ENCODE results near the gene RAF1. TPM values are rescaled to one million over a fixed set of nuclear protein-coding genes. Genes with fewer than 3 reads are reported as not detected.
"Not testable (repeated sequence)": the region's sequence is repeated elsewhere in the genome, so short reads cannot be mapped to it uniquely, and the experiment has no call there.

RAF1 gene
- polyA plus RNA-seq, 4 donors, result 47.9 to 84.3 (median 70.5) TPM

GRCh38 chr3:12687948-12688347 lies 24.0 kb upstream of the RAF1 start:
- Histone ChIP-seq H3K36me3 (ENCODE audit: control insufficient read depth in 3 of 3, insufficient read depth in 2 of 3, low read depth in 1 of 3, low read length in 3 of 3) (no peaks in the 10 kb centered on the region), H3K27ac (ENCODE audit: low read depth in 1 of 3, low read length in 2 of 3) (no peak overlapping the region), H3K4me1 (ENCODE audit: control insufficient read depth in 3 of 3, insufficient read depth in 2 of 3, low read depth in 1 of 3, low read length in 2 of 3) (peaks cover 0 to 3% (median 0%) of the 10 kb centered on the region in 3 donors), H3K4me3 (ENCODE audit: low read depth in 1 of 3, low read length in 3 of 3) (no peak overlapping the region), H3K9me3 (ENCODE audit: control insufficient read depth in 2 of 2, insufficient read depth in 1 of 2, low read depth in 1 of 2, low read length in 1 of 2) (no peaks in the 10 kb centered on the region), H3K27me3 (ENCODE audit: control insufficient read depth in 3 of 3, insufficient read depth in 3 of 3, low read length in 3 of 3) (no peaks in the 10 kb centered on the region)
- FAIRE-seq (no peak), DNase-seq (peak in 1 of 2 donors; percentile 39)
- 12 to 64% (median 46%) methylated on average over 4 of the region's 4 CpGs for WGBS, 3 donors

- Histone ChIP-seq H3K27me3 (ENCODE audit: control insufficient read depth in 3 of 3, insufficient read depth in 3 of 3, low read length in 3 of 3) (no peaks in the 10 kb centered on the region), H3K27ac (ENCODE audit: low read depth in 1 of 3, low read length in 2 of 3) (no peak overlapping the region), H3K9me3 (ENCODE audit: control insufficient read depth in 2 of 2, insufficient read depth in 1 of 2, low read depth in 1 of 2, low read length in 1 of 2) (no peaks in the 10 kb centered on the region), H3K4me1 (ENCODE audit: control insufficient read depth in 3 of 3, insufficient read depth in 2 of 3, low read depth in 1 of 3, low read length in 2 of 3) (peaks cover 0 to 3% (median 0%) of the 10 kb centered on the region in 3 donors), H3K36me3 (ENCODE audit: control insufficient read depth in 3 of 3, insufficient read depth in 2 of 3, low read depth in 1 of 3, low read length in 3 of 3) (no peaks in the 10 kb centered on the region), H3K4me3 (ENCODE audit: low read depth in 1 of 3, low read length in 3 of 3) (no peak overlapping the region)
- 46 to 68% (median 66%) methylated on average over 3 of the region's 3 CpGs for WGBS, 3 donors
- FAIRE-seq (no peak), DNase-seq (no peak)
These were observed 22.2 kb upstream of the RAF1 start for GRCh38 chr3:12686096-12686495.

GRCh38 chr3:12681943-12682390 lies 18.1 kb upstream of the RAF1 start:
- FAIRE-seq (no peak), DNase-seq (no peak)
- Histone ChIP-seq H3K27me3 (ENCODE audit: control insufficient read depth in 3 of 3, insufficient read depth in 3 of 3, low read length in 3 of 3) (no peaks in the 10 kb centered on the region), H3K27ac (ENCODE audit: low read depth in 1 of 3, low read length in 2 of 3) (peak overlapping the region in 1 of 3 donors; percentile 77), H3K4me1 (ENCODE audit: control insufficient read depth in 3 of 3, insufficient read depth in 2 of 3, low read depth in 1 of 3, low read length in 2 of 3) (no peaks in the 10 kb centered on the region), H3K9me3 (ENCODE audit: control insufficient read depth in 2 of 2, insufficient read depth in 1 of 2, low read depth in 1 of 2, low read length in 1 of 2) (no peaks in the 10 kb centered on the region), H3K4me3 (ENCODE audit: low read depth in 1 of 3, low read length in 3 of 3) (no peak overlapping the region), H3K36me3 (ENCODE audit: control insufficient read depth in 3 of 3, insufficient read depth in 2 of 3, low read depth in 1 of 3, low read length in 3 of 3) (no peaks in the 10 kb centered on the region)
- WGBS, 3 donors, result 90 to 97% (median 91%) methylated on average over 1 of the region's 1 CpG

- Histone ChIP-seq H3K9me3 (ENCODE audit: control insufficient read depth in 2 of 2, insufficient read depth in 1 of 2, low read depth in 1 of 2, low read length in 1 of 2) (no peaks in the 10 kb centered on the region), H3K27me3 (ENCODE audit: control insufficient read depth in 3 of 3, insufficient read depth in 3 of 3, low read length in 3 of 3) (no peaks in the 10 kb centered on the region), H3K27ac (ENCODE audit: low read depth in 1 of 3, low read length in 2 of 3) (peak overlapping the region in 1 of 3 donors; percentile 77), H3K36me3 (ENCODE audit: control insufficient read depth in 3 of 3, insufficient read depth in 2 of 3, low read depth in 1 of 3, low read length in 3 of 3) (no peaks in the 10 kb centered on the region), H3K4me1 (ENCODE audit: control insufficient read depth in 3 of 3, insufficient read depth in 2 of 3, low read depth in 1 of 3, low read length in 2 of 3) (no peaks in the 10 kb centered on the region), H3K4me3 (ENCODE audit: low read depth in 1 of 3, low read length in 3 of 3) (no peak overlapping the region)
- FAIRE-seq (no peak), DNase-seq (no peak)
- 88 to 93% (median 91%) methylated on average over 4 of the region's 4 CpGs for WGBS, 3 donors
These were observed 17.4 kb upstream of the RAF1 start for GRCh38 chr3:12681089-12681942.

- Histone ChIP-seq H3K27ac (ENCODE audit: low read depth in 1 of 3, low read length in 2 of 3) (no peak overlapping the region), H3K4me3 (ENCODE audit: low read depth in 1 of 3, low read length in 3 of 3) (no peak overlapping the region), H3K4me1 (ENCODE audit: control insufficient read depth in 3 of 3, insufficient read depth in 2 of 3, low read depth in 1 of 3, low read length in 2 of 3) (no peaks in the 10 kb centered on the region), H3K27me3 (ENCODE audit: control insufficient read depth in 3 of 3, insufficient read depth in 3 of 3, low read length in 3 of 3) (no peaks in the 10 kb centered on the region), H3K36me3 (ENCODE audit: control insufficient read depth in 3 of 3, insufficient read depth in 2 of 3, low read depth in 1 of 3, low read length in 3 of 3) (no peaks in the 10 kb centered on the region), H3K9me3 (ENCODE audit: control insufficient read depth in 2 of 2, insufficient read depth in 1 of 2, low read depth in 1 of 2, low read length in 1 of 2) (peaks cover 0 to 8% of the 10 kb centered on the region in 2 donors)
- FAIRE-seq (no peak), DNase-seq (no peak)
- WGBS, 3 donors, result 82 to 89% (median 84%) methylated on average over 6 of the region's 6 CpGs
These were observed 15.6 kb upstream of the RAF1 start for GRCh38 chr3:12679468-12679867.

GRCh38 chr3:12677616-12678015 lies 13.7 kb upstream of the RAF1 start:
- WGBS, 3 donors, result 68 to 77% (median 69%) methylated on average over 6 of the region's 6 CpGs
- no peaks in the 10 kb centered on the region for H3K4me1 ChIP-seq (ENCODE audit: control insufficient read depth in 3 of 3, insufficient read depth in 2 of 3, low read depth in 1 of 3, low read length in 2 of 3)
- no peaks in the 10 kb centered on the region for H3K36me3 ChIP-seq (ENCODE audit: control insufficient read depth in 3 of 3, insufficient read depth in 2 of 3, low read depth in 1 of 3, low read length in 3 of 3)
- no peaks in the 10 kb centered on the region for H3K27me3 ChIP-seq (ENCODE audit: control insufficient read depth in 3 of 3, insufficient read depth in 3 of 3, low read length in 3 of 3)
- FAIRE-seq (no peak), DNase-seq (no peak)
- no peak overlapping the region for H3K27ac ChIP-seq (ENCODE audit: low read depth in 1 of 3, low read length in 2 of 3)
- peaks cover 0 to 8% of the 10 kb centered on the region in 2 donors for H3K9me3 ChIP-seq (ENCODE audit: control insufficient read depth in 2 of 2, insufficient read depth in 1 of 2, low read depth in 1 of 2, low read length in 1 of 2)
- H3K4me3 ChIP-seq (ENCODE audit: low read depth in 1 of 3, low read length in 3 of 3), result no peak overlapping the region

- no peak overlapping the region for H3K27ac ChIP-seq (ENCODE audit: low read depth in 1 of 3, low read length in 2 of 3)
- H3K4me1 ChIP-seq (ENCODE audit: control insufficient read depth in 3 of 3, insufficient read depth in 2 of 3, low read depth in 1 of 3, low read length in 2 of 3), result peaks cover 0 to 3% (median 0%) of the 10 kb centered on the region in 3 donors
- peaks cover 0 to 8% of the 10 kb centered on the region in 2 donors for H3K9me3 ChIP-seq (ENCODE audit: control insufficient read depth in 2 of 2, insufficient read depth in 1 of 2, low read depth in 1 of 2, low read length in 1 of 2)
- H3K4me3 ChIP-seq (ENCODE audit: low read depth in 1 of 3, low read length in 3 of 3), result no peak overlapping the region
- DNase-seq, result no peak
- no peaks in the 10 kb centered on the region for H3K27me3 ChIP-seq (ENCODE audit: control insufficient read depth in 3 of 3, insufficient read depth in 3 of 3, low read length in 3 of 3)
- no peaks in the 10 kb centered on the region for H3K36me3 ChIP-seq (ENCODE audit: control insufficient read depth in 3 of 3, insufficient read depth in 2 of 3, low read depth in 1 of 3, low read length in 3 of 3)
- FAIRE-seq, result no peak
- 93 to 96% (median 93%) methylated on average over 9 of the region's 9 CpGs for WGBS, 3 donors
These were observed 11.3 kb upstream of the RAF1 start for GRCh38 chr3:12675115-12675810.

- H3K4me3 ChIP-seq (ENCODE audit: low read depth in 1 of 3, low read length in 3 of 3); H3K4me1 ChIP-seq (ENCODE audit: control insufficient read depth in 3 of 3, insufficient read depth in 2 of 3, low read depth in 1 of 3, low read length in 2 of 3); H3K27me3 ChIP-seq (ENCODE audit: control insufficient read depth in 3 of 3, insufficient read depth in 3 of 3, low read length in 3 of 3); H3K9me3 ChIP-seq (ENCODE audit: control insufficient read depth in 2 of 2, insufficient read depth in 1 of 2, low read depth in 1 of 2, low read length in 1 of 2); H3K36me3 ChIP-seq (ENCODE audit: control insufficient read depth in 3 of 3, insufficient read depth in 2 of 3, low read depth in 1 of 3, low read length in 3 of 3); DNase-seq; FAIRE-seq; H3K27ac ChIP-seq (ENCODE audit: low read depth in 1 of 3, low read length in 2 of 3): not testable (repeated sequence)
- WGBS, 3 donors, result 64 to 73% (median 70%) methylated on average over 9 of the region's 10 CpGs
These were observed 10.2 kb upstream of the RAF1 start for GRCh38 chr3:12673956-12674736.
